Keratinocyte (primary cell): ENCODE results near the gene CDR2L. TPM values are rescaled to one million over a fixed set of nuclear protein-coding genes. Genes with fewer than 3 reads are reported as not detected.
A peak's percentile ranks its signal among the peaks of the same experiment; 100 is the strongest.
"Not testable (repeated sequence)": the region's sequence is repeated elsewhere in the genome, so short reads cannot be mapped to it uniquely, and the experiment has no call there.

Experiments
- DNase-seq: peaks from one replicate; pipeline ENCODE4 v3.0.0-alpha.2; 2011; ENCODE audit warnings: low read depth, missing footprints, low spot score
- FAIRE-seq: peaks from 2 replicates; lab custom pipeline; 2011; peaks lifted over from hg19 to GRCh38; lab: Jason Lieb, UNC
- H2AFZ ChIP-seq: 2 replicates; pipeline ENCODE4 v1.6.0; 2012; ENCODE audit warnings: low read length, control low read depth, inconsistent platforms; ENCODE audit not compliant: control insufficient read depth
- H3K27ac ChIP-seq: 2 replicates; pipeline ENCODE4 v1.5.1; 2011; ENCODE audit warnings: low read length; ENCODE audit not compliant: control insufficient read depth, insufficient read depth
- H3K27me3 ChIP-seq: 3 replicates; pipeline ENCODE4 v1.6.0; 2011; ENCODE audit warnings: low read length; ENCODE audit not compliant: control insufficient read depth, insufficient read depth; ENCODE audit errors: extremely low read depth
- H3K36me3 ChIP-seq, 2 experiments: 2 replicates in 1 of 2; 3 replicates in 1 of 2; pipeline ENCODE4 v1.5.1; 2011; ENCODE audit warnings: low read length in 2 of 2, mild to moderate bottlenecking in 1 of 2; ENCODE audit not compliant: control insufficient read depth in 2 of 2, insufficient read depth in 2 of 2; ENCODE audit errors: extremely low read depth in 1 of 2
- H3K4me1 ChIP-seq: 3 replicates; pipeline ENCODE4 v1.5.1; 2011; ENCODE audit warnings: low read length; ENCODE audit not compliant: control insufficient read depth, insufficient read depth; ENCODE audit errors: extremely low read depth
- H3K4me2 ChIP-seq: 3 replicates; pipeline ENCODE4 v1.6.0; 2011; ENCODE audit warnings: low read depth, low read length; ENCODE audit not compliant: control insufficient read depth, insufficient read depth; ENCODE audit errors: extremely low read depth
- H3K4me3 ChIP-seq, 3 experiments: fragments of 200-600 bp in 1 of 3; sonication (generic) in 1 of 3; 2 replicates in 2 of 3; 3 replicates in 1 of 3; pipeline ENCODE4 v1.5.1; 2011 to 2016; ENCODE audit warnings: low read length in 3 of 3, mild to moderate bottlenecking in 3 of 3, control low read depth in 2 of 3, inconsistent platforms in 1 of 3, low read depth in 1 of 3, mixed read lengths in 1 of 3, mixed run types in 1 of 3, moderate library complexity in 1 of 3; ENCODE audit not compliant: control insufficient read depth in 2 of 3, insufficient read depth in 2 of 3; ENCODE audit errors: extremely low read depth in 1 of 3
- H3K79me2 ChIP-seq: 2 replicates; pipeline ENCODE4 v1.6.0; 2012; ENCODE audit warnings: low read length; ENCODE audit not compliant: control insufficient read depth, insufficient read depth
- H3K9ac ChIP-seq: 3 replicates; pipeline ENCODE4 v1.6.0; 2011; ENCODE audit warnings: low read length; ENCODE audit not compliant: control insufficient read depth, insufficient read depth; ENCODE audit errors: extremely low read depth
- H3K9me1 ChIP-seq: 3 replicates; pipeline ENCODE4 v1.6.0; 2011; ENCODE audit warnings: low read length; ENCODE audit not compliant: control insufficient read depth, insufficient read depth; ENCODE audit errors: extremely low read depth
- H3K9me3 ChIP-seq: 2 replicates; pipeline ENCODE4 v1.5.1; 2012; ENCODE audit warnings: low read depth, low read length; ENCODE audit not compliant: control insufficient read depth
- H4K20me1 ChIP-seq: 3 replicates; pipeline ENCODE4 v1.6.0; 2011; ENCODE audit warnings: low read length; ENCODE audit not compliant: control insufficient read depth, insufficient read depth; ENCODE audit errors: extremely low read depth
- EZH2 ChIP-seq: IDR thresholded peaks from one replicate; pipeline ENCODE4 v1.6.1; 2012; ENCODE audit warnings: inconsistent platforms, mild to moderate bottlenecking, low read length, moderate library complexity
- dilution Hi-C: fragments of 300-500 bp; cut with MboI; formaldehyde crosslinking; loops from one replicate; pipeline ENCODE4 v1.7.0; 2020; ENCODE audit warnings: low sequenced_read_pairs; ENCODE audit not compliant: extremely low pct_ligation_motif_present
- polyA plus RNA-seq, 5 experiments: library from polyadenylated mRNA; depleted of rRNA in 3 of 5; stranded (reverse) in 3 of 5; stranded (forward) in 1 of 5; unstranded in 1 of 5; fragments of >200 nt; gene quantifications; 1 replicate in 1 of 5; 2 replicates in 3 of 5; 3 replicates in 1 of 5; pipeline versions ENCODE4 v1.2.1 to v1.2.3, GENCODE V29; 2011 to 2012; ENCODE audit warnings: missing spikeins in 2 of 5, low read depth in 1 of 5, low replicate concordance in 1 of 5
- TF ChIP-seq, protein P1 (sequence below), 3 experiments: IDR thresholded peaks in 1 of 3; conservative IDR thresholded peaks in 1 of 3; optimal IDR thresholded peaks in 1 of 3; 2 replicates in 2 of 3; 3 replicates in 1 of 3; pipeline versions ENCODE3 to v1.5.1; 2011; ENCODE audit warnings: low read length in 3 of 3, mild to moderate bottlenecking in 3 of 3, moderate library complexity in 2 of 3, control low read depth in 1 of 3, inconsistent platforms in 1 of 3; ENCODE audit not compliant: insufficient read depth in 2 of 3; ENCODE audit errors: extremely low read depth in 1 of 3

Gene CDR2L
- polyA plus RNA-seq, 1 donor (not counting 4 experiments of a cell fraction or from before 2014, with no cell fraction given), result 7.1 TPM

GRCh38 chr17:75044716-75045115, 57.3 kb downstream of the CDR2L start:
- Histone ChIP-seq H3K79me2 (peaks cover 21% of the 10 kb centered on the region), H3K9me3 (no peaks in the 10 kb centered on the region), H3K36me3 (peaks cover 7 to 18% of the 10 kb centered on the region in 2 experiments), H2AFZ (no peak overlapping the region), H3K27me3 (no peaks in the 10 kb centered on the region), H3K4me1 (peaks cover 14% of the 10 kb centered on the region), H3K4me2 (no peak overlapping the region), H3K4me3 (no peak overlapping the region), H3K9me1 (no peaks in the 10 kb centered on the region), H3K27ac (no peak overlapping the region), H3K9ac (no peak overlapping the region), H4K20me1 (no peaks in the 10 kb centered on the region)
- dilution Hi-C loops, result no loop called here
- TF ChIP-seq EZH2, result no peak
- TF ChIP-seq, protein P1, sequence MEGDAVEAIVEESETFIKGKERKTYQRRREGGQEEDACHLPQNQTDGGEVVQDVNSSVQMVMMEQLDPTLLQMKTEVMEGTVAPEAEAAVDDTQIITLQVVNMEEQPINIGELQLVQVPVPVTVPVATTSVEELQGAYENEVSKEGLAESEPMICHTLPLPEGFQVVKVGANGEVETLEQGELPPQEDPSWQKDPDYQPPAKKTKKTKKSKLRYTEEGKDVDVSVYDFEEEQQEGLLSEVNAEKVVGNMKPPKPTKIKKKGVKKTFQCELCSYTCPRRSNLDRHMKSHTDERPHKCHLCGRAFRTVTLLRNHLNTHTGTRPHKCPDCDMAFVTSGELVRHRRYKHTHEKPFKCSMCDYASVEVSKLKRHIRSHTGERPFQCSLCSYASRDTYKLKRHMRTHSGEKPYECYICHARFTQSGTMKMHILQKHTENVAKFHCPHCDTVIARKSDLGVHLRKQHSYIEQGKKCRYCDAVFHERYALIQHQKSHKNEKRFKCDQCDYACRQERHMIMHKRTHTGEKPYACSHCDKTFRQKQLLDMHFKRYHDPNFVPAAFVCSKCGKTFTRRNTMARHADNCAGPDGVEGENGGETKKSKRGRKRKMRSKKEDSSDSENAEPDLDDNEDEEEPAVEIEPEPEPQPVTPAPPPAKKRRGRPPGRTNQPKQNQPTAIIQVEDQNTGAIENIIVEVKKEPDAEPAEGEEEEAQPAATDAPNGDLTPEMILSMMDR (optimal IDR thresholded peaks at IDR 0.05 in 1 of 3, IDR thresholded peaks at IDR 0.05 in 1 of 3, conservative IDR thresholded peaks at IDR 0.05 in 1 of 3; ENCODE audit: extremely low read depth in 1 of 3, insufficient read depth in 2 of 3, low read length in 3 of 3), result no peak
- DNase-seq (no peak), FAIRE-seq (no peak)

- Histone ChIP-seq H3K4me3 (peak overlapping the region; percentile 90 to 98 (median 96)), H3K27ac (peak overlapping the region; percentile 93), H3K9ac (peak overlapping the region; percentile 97), H3K4me1 (peaks cover 14% of the 10 kb centered on the region), H3K79me2 (peaks cover 21% of the 10 kb centered on the region), H3K4me2 (peak overlapping the region; percentile 82), H3K36me3 (peaks cover 7 to 11% of the 10 kb centered on the region in 2 experiments)
- DNase-seq, FAIRE-seq, dilution Hi-C loops, H3K9me3 ChIP-seq, H3K27me3 ChIP-seq, H3K9me1 ChIP-seq, H2AFZ ChIP-seq, H4K20me1 ChIP-seq: not testable (repeated sequence)
These were observed 58.5 kb downstream of the CDR2L start for GRCh38 chr17:75045946-75046406.
